Sigmoid colon (tissue), 3 donors: ENCODE measurements around the gene VWA3B.

Source experiments
- POLR2A ChIP-seq, 2 donors: fragments of 450-650 bp; IDR thresholded peaks; one replicate each; pipeline ENCODE4 v1.6.1; 2016; ENCODE audit warnings: antibody characterized with exemption in 2 of 2, mild to moderate bottlenecking in 2 of 2, moderate library complexity in 2 of 2
- TF ChIP-seq, protein P1 (sequence below), 4 experiments: fragments of 450-650 bp in 3 of 4; fragments of 200-600 bp in 1 of 4; IDR thresholded peaks; one replicate each; pipeline ENCODE4 v1.5.1; 2016 to 2019; ENCODE audit warnings: antibody characterized with exemption in 4 of 4, mild to moderate bottlenecking in 3 of 4, moderate library complexity in 2 of 4

DNA sequence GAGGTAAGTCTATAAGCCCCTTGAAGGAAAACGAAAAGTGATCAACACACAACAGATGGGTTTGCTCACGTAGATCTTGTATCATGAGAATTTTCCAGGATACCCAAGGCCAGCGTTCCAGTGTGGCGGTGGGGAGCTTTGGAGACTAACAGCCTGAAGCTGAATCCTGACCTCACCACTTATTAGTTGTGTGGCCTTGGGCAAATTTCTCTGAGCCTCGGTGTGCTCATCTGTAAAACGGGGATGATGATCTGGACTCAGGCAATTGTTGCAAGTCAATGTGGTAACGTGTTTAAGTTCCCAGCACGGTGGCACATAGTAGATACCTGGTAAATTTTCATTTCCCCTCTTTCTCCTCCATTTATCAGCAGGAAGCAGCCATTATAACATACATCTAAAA, 68.3 kb downstream of the VWA3B start:
- TF ChIP-seq, protein P1, sequence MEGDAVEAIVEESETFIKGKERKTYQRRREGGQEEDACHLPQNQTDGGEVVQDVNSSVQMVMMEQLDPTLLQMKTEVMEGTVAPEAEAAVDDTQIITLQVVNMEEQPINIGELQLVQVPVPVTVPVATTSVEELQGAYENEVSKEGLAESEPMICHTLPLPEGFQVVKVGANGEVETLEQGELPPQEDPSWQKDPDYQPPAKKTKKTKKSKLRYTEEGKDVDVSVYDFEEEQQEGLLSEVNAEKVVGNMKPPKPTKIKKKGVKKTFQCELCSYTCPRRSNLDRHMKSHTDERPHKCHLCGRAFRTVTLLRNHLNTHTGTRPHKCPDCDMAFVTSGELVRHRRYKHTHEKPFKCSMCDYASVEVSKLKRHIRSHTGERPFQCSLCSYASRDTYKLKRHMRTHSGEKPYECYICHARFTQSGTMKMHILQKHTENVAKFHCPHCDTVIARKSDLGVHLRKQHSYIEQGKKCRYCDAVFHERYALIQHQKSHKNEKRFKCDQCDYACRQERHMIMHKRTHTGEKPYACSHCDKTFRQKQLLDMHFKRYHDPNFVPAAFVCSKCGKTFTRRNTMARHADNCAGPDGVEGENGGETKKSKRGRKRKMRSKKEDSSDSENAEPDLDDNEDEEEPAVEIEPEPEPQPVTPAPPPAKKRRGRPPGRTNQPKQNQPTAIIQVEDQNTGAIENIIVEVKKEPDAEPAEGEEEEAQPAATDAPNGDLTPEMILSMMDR (IDR thresholded peaks at IDR 0.05), result no peak
- TF ChIP-seq POLR2A (IDR thresholded peaks at IDR 0.05), result no peak
